GM18519 (cell line): Measurements from ENCODE around the gene BLVRB.

Source experiments
- ATAC-seq: cut with Tn5 transposase; IDR thresholded peaks from one replicate; pipeline ENCODE4 v1.9.1; 2021; ENCODE audit warnings: mild to moderate bottlenecking, moderate library complexity; ENCODE audit not compliant: unreplicated experiment, low FRiP score

Gene BLVRB

GRCh38 chr19:40424637-40425449, 40.7 kb downstream of the BLVRB start:
- no peak for ATAC-seq

GRCh38 chr19:40423938-40424337, 41.6 kb downstream of the BLVRB start:
- no peak for ATAC-seq

- no peak for ATAC-seq
Measured at GRCh38 chr19:40422748-40423566, 42.6 kb downstream of the BLVRB start.

GRCh38 chr19:40421993-40422747, 43.4 kb downstream of the BLVRB start:
- ATAC-seq: no peak

- no peak for ATAC-seq
Measured at GRCh38 chr19:40420766-40421765, 44.5 kb downstream of the BLVRB start.

- ATAC-seq: no peak
Measured at GRCh38 chr19:40420451-40420765, 45.1 kb downstream of the BLVRB start.

GRCh38 chr19:40419780-40420179, 45.8 kb downstream of the BLVRB start:
- ATAC-seq: no peak

GRCh38 chr19:40419066-40419612, 46.4 kb downstream of the BLVRB start:
- ATAC-seq: no peak

GRCh38 chr19:40418040-40418439, 47.5 kb downstream of the BLVRB start:
- ATAC-seq: no peak

GRCh38 chr19:40417643-40417981, 47.9 kb downstream of the BLVRB start:
- no peak for ATAC-seq

GRCh38 chr19:40416918-40417642, 48.5 kb downstream of the BLVRB start:
- ATAC-seq: no peak

- ATAC-seq: no peak
Measured at GRCh38 chr19:40415768-40416167, 49.8 kb downstream of the BLVRB start.

GRCh38 chr19:40414542-40415535, 50.7 kb downstream of the BLVRB start:
- no peak for ATAC-seq

GRCh38 chr19:40413291-40413845, 52.2 kb downstream of the BLVRB start, which contains the start of gene PRX:
Gene PRX, minus strand, starts transcription at chr19:40413378. Its CDS starts 5,446 bp downstream, at chr19:40407932.
- no peak for ATAC-seq

- no peak for ATAC-seq
Measured at GRCh38 chr19:40412866-40413265, 52.7 kb downstream of the BLVRB start.

GRCh38 chr19:40411958-40412499, 53.5 kb downstream of the BLVRB start:
- no peak for ATAC-seq

- no peak for ATAC-seq
Measured at GRCh38 chr19:40411125-40411842, 54.3 kb downstream of the BLVRB start.
